ENCODE results near the gene CCDC15.
A peak's percentile ranks its signal among the peaks of the same experiment; 100 is the strongest.

- TF ChIP-seq CTCF (IDR thresholded peaks at IDR 0.05) (peak; percentile 26 to 58 (median 47)), POLR2A (IDR thresholded peaks at IDR 0.05) (peak in 3 of 4 donors; percentile 28 to 88 (median 28))
These were observed 109.0 kb downstream of the CCDC15 start, which contains the start of gene SLC37A2 for GRCh38 chr11:125062931-125063428.
